Mesothelial cell of epicardium (in vitro differentiated cells): ENCODE results near the gene FAM9A. TPM values are rescaled to one million over a fixed set of nuclear protein-coding genes. Genes with fewer than 3 reads are reported as not detected.
"Not testable (repeated sequence)": the region's sequence is repeated elsewhere in the genome, so short reads cannot be mapped to it uniquely, and the experiment has no call there.

Experiments used
- DNase-seq, 2 experiments: peaks; one replicate each; pipeline ENCODE4 v3.0.0; 2021; ENCODE audit warnings: low spot score in 2 of 2; ENCODE audit not compliant: unreplicated experiment in 2 of 2
- H3K27ac Mint-ChIP-seq: 2 replicates; pipeline ENCODE4 v1.8.0; 2021; ENCODE audit warnings: mixed read lengths
- H3K27me3 Mint-ChIP-seq: 2 replicates; pipeline ENCODE4 v1.8.0; 2021; ENCODE audit warnings: low read depth, mixed read lengths
- H3K36me3 Mint-ChIP-seq: 2 replicates; pipeline ENCODE4 v1.8.0; 2021; ENCODE audit warnings: mixed read lengths
- H3K4me1 Mint-ChIP-seq: 2 replicates; pipeline ENCODE4 v1.8.0; 2021; ENCODE audit warnings: mixed read lengths
- H3K4me3 Mint-ChIP-seq: 2 replicates; pipeline ENCODE4 v1.8.0; 2021; ENCODE audit warnings: mild to moderate bottlenecking, moderate library complexity, mixed read lengths
- H3K9me3 Mint-ChIP-seq: 2 replicates; pipeline ENCODE4 v1.8.0; 2021; ENCODE audit warnings: mixed read lengths
- CTCF ChIP-seq: fragments of 200-600 bp; sonication (generic); IDR thresholded peaks from one replicate; pipeline ENCODE4 v1.5.0; 2021; ENCODE audit warnings: antibody characterized with exemption; ENCODE audit not compliant: unreplicated experiment
- total RNA-seq: library from RNA; stranded (reverse); gene quantifications from 3 replicates; pipeline ENCODE4 v1.2.1, GENCODE V29; 2021

Gene FAM9A
- total RNA-seq, 1 donor from 2014 or later = not detected

DNA sequence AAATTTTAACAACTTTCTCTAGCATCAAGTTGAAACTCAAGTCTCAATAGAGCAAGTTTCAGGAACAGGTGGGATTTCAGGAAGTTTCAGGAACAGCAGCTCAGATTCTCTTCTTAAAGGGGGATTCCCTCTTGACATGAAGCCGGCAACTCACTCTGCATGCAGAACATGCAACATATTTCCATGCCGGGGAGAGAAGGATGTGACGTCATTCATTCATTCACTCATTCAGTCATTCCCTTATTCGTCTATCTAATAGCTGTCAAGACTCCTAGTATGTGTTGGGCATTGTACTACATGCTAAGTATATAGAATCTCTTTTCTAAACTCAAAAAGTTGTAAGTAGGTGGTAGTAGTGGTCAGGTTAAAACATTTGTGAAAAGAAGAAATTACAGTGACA lies 4.8 kb upstream of the FAM9A start:
- Mint-ChIP-seq H3K4me1 (no peaks in the 10 kb centered on the region), H3K4me3 (no peak overlapping the region), H3K9me3 (peaks cover 14% of the 10 kb centered on the region), H3K27me3 (peaks cover 10% of the 10 kb centered on the region), H3K27ac (no peak overlapping the region), H3K36me3 (no peaks in the 10 kb centered on the region)
- no peak for DNase-seq
- TF ChIP-seq CTCF = no peak

- TF ChIP-seq CTCF = no peak
- Mint-ChIP-seq H3K27me3 (peaks cover 10% of the 10 kb centered on the region), H3K4me1 (no peaks in the 10 kb centered on the region), H3K27ac (no peak overlapping the region), H3K9me3 (peaks cover 14% of the 10 kb centered on the region), H3K4me3 (no peak overlapping the region), H3K36me3 (no peaks in the 10 kb centered on the region)
- DNase-seq = no peak
These were observed 3.9 kb upstream of the FAM9A start for GRCh38 chrX:8805046-8805445.

DNA sequence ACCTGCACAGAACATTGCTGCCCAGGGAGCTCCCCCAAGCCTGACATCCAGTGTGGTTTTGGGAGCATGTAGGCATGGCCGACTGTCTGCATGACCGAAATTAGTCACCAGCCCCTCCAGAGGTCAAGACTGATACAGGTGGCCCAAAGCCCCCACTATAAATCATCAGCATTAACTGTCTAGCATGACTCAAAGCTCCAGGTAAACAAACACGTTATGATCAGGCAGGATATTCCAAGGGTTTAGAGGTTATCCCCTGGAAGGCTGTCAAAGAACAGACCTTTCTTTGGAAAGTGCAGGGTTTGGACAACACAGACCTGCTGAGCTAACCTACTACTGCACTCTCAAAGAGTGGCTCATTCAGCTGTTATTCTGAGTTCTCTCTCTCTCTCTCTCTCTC lies 2.1 kb upstream of the FAM9A start:
- Mint-ChIP-seq H3K4me1 (no peaks in the 10 kb centered on the region), H3K36me3 (no peaks in the 10 kb centered on the region), H3K9me3 (peaks cover 14% of the 10 kb centered on the region), H3K4me3 (no peak overlapping the region), H3K27me3 (peaks cover 10% of the 10 kb centered on the region), H3K27ac (no peak overlapping the region)
- DNase-seq = no peak
- no peak for TF ChIP-seq CTCF

DNA sequence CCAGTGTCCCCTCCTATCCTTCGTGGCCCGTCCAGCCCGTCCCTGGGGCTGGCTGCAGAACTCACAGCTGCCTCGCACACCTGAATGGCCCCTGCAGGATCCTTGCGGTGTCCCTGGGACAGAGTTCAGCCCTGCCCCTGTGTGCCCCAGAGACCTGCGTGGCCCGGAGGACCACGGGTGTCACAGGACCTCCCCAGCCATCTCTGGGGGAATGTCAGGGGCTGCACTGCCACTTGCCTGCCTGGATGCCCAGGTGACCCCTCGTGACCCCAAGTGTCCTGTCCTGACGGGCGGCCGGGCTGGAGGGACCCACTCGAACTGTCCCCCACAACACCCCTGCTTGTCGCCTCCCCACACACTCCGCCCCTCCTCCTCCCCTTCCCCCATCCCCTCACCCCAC lies 832 bp downstream of the FAM9A start:
- H3K27ac Mint-ChIP-seq, H3K36me3 Mint-ChIP-seq, DNase-seq, H3K4me1 Mint-ChIP-seq, H3K9me3 Mint-ChIP-seq, H3K4me3 Mint-ChIP-seq, H3K27me3 Mint-ChIP-seq: not testable (repeated sequence)

- H3K27me3 Mint-ChIP-seq = peaks cover 13% of the 10 kb centered on the region
- H3K27ac Mint-ChIP-seq, H3K36me3 Mint-ChIP-seq, DNase-seq, H3K4me1 Mint-ChIP-seq, H3K4me3 Mint-ChIP-seq, H3K9me3 Mint-ChIP-seq: not testable (repeated sequence)
These were observed 1.9 kb downstream of the FAM9A start for GRCh38 chrX:8799281-8799680.

- H3K36me3 Mint-ChIP-seq, H3K9me3 Mint-ChIP-seq, H3K4me3 Mint-ChIP-seq, DNase-seq, H3K27ac Mint-ChIP-seq, H3K4me1 Mint-ChIP-seq: not testable (repeated sequence)
- H3K27me3 Mint-ChIP-seq = peaks cover 17% of the 10 kb centered on the region
These were observed 2.5 kb downstream of the FAM9A start for GRCh38 chrX:8798702-8799101.

- not testable (repeated sequence) for H3K27me3 Mint-ChIP-seq, H3K4me3 Mint-ChIP-seq, H3K9me3 Mint-ChIP-seq
These were observed 14.1 kb downstream of the FAM9A start for GRCh38 chrX:8787119-8787518.

GRCh38 chrX:8784162-8784561 lies 17.0 kb downstream of the FAM9A start:
- peaks cover 2% of the 10 kb centered on the region for H3K27me3 Mint-ChIP-seq
- TF ChIP-seq CTCF = no peak

More at GRCh38 chrX:8787119-8787518, 14.1 kb downstream of the FAM9A start:
- not testable (repeated sequence) for DNase-seq, H3K27ac Mint-ChIP-seq, H3K36me3 Mint-ChIP-seq, H3K4me1 Mint-ChIP-seq

More at GRCh38 chrX:8784162-8784561, 17.0 kb downstream of the FAM9A start:
- Mint-ChIP-seq H3K4me3 (no peak overlapping the region), H3K4me1 (no peaks in the 10 kb centered on the region), H3K27ac (no peak overlapping the region), H3K9me3 (peaks cover 4% of the 10 kb centered on the region), H3K36me3 (no peaks in the 10 kb centered on the region)
- DNase-seq = no peak
